Urothelium cell line (cell line): ENCODE results near the gene FOXN3.

Experiments used
- DNase-seq: peaks from one replicate; pipeline ENCODE4 v3.0.0; 2011; ENCODE audit warnings: low spot score, mixed read lengths
- FAIRE-seq: peaks from 2 replicates; lab custom pipeline; 2011; peaks lifted over from hg19 to GRCh38; lab: Jason Lieb, UNC

FOXN3 gene

DNA sequence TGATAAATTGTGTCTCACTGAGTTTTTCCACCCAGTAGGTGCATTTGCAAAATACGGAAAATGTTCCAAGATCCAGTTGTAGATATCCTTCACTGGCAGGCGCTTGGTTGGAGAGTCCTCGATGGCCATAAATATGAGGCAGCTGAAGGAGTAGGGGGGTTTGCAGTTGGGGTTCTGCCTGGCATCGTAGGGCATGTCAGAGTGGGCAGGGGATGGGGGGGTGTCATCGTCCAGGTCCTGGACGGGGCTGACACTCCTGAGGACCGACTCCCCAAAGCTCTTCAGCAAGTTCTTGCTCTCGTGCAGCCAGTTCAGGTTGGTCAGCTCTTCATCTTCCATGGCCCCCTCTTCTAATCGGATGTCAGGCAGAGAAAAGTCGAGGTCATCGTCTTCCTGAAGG lies 5.1 kb downstream of the FOXN3 start:
- no peak for FAIRE-seq
- no peak for DNase-seq

DNA sequence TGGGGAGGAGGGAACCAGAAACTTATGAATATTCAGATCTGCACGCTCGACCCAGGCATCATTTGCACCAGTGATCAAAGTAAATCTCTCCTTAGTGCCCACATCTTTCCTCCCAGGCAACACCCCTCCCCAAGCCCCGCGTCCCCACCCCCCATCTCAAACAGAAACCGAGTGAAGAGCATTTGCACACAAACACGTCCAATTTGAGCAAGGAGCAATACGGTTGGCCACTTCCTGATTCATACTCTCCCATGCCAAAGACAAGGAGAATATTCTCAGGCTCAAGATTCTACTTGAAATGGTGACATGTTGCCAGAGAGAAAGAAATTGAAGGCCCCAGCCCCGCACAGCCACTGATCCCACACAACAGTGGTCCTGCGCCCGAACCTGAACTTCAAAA lies 7.1 kb downstream of the FOXN3 start:
- no peak for DNase-seq
- FAIRE-seq, result no peak

DNA sequence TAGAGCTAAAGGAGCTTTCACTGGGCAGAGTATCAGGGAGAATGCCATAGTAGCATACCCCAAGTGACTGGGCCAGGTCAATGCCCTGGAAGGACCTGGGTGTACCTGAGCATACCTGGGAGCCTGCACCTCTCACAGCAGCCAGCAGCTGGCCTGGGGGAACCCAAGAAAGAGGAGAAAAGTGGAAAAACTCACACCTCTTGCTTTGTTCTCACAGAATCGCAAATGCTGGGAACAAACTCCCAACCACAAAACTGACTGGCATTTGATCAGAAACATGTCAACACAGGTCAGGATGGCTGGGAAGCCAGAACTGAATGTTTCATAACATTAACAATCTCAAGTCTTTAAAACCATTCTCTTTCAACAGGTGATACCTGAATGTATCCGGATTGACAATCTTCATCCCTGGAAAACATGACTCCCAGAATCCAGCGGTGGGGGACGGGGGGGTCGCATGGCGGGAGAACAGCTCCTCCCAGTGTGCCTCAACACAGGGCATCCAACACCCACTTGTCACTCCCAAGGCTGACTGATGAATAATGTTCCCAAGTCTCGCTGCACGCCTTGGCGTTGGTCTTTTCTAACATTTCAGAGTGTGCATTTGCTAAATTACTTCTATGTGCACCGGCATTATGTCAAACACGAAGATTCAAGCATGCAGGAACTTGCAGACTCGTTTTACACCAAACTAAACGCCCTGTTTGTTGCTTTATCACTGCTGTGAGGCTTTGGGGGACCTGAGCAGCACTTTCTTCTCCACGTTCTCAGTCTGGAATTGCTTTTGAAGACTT lies 7.9 kb downstream of the FOXN3 start:
- DNase-seq (no peak), FAIRE-seq (no peak)

DNA sequence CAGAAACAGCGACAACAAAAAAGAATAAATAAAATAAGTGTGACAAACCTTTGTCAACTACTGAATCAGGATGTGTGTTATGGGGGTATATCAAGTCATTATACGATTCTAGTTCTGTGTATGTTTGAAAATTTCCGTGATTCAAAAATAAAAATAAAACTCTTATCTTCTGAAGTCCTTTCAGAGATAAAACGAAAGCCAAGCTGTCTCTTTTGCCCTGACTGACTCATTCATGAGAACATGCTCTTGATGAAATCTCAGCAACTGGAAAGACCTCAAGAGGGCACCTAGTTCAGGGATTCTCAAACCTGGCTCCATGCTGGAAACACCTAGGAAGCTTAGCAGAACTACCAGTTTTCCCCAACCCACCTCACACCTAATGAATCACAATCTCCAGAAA lies 9.2 kb downstream of the FOXN3 start:
- FAIRE-seq (no peak), DNase-seq (no peak)

DNA sequence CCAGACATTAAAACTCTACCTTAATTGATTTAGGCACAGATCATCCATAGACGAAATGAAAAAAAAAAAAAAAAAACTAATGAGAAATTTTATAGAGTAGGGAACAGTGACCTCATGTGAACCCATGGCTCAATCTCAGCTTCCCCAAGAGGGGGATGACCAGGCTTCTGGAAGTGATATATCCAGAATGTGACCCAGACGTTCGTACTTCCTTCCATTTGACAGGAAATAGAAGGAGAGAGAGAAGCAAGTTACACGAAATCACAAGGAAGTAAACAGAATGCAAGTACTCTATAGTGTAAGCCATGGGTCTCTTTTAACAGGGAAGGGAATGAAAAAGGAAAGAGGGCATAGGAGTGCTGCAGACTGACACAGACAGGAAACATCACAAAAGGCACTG lies 10.1 kb downstream of the FOXN3 start:
- FAIRE-seq (no peak), DNase-seq (no peak)

DNA sequence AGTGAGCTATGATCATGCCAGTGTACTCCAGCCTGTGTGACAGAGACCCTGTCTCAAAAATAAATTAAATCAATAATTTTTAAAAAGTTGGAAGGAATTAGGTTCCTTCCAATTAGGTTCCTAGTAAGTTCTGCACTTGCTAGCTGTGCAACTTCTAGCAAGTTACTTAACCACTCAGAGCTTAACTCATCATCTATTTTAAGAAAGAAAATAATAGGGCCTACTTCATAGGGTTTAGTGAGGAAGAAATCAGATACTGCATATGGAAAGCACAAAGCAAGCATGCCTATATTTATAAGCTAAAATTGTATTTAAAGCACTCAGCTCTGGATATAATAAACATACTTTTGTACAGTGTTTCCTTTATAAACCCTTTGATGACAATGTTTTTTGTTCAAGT lies 10.7 kb downstream of the FOXN3 start:
- no peak for FAIRE-seq

DNA sequence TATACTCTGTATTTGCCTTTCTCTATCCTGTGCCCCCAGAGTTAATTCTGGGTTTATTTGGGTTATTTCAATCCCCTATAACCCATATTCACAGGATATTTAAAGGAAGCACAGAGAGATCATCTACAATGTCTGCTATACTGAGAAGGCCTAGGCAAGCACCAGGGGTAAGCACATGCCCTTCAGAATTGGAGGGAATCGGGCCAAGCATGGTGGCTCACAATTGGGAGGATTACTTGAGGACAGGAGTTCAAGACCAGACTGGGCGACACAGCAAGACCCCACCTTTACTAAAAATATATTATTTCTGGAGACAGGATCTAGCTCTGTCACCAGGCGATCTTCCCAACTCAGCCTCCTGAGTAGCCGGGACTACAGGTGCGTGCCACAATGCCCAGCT lies 11.3 kb downstream of the FOXN3 start:
- no peak for FAIRE-seq
- DNase-seq, result no peak

More for the DNA sequence above, 10.7 kb downstream of the FOXN3 start:
- no peak for DNase-seq

DNA sequence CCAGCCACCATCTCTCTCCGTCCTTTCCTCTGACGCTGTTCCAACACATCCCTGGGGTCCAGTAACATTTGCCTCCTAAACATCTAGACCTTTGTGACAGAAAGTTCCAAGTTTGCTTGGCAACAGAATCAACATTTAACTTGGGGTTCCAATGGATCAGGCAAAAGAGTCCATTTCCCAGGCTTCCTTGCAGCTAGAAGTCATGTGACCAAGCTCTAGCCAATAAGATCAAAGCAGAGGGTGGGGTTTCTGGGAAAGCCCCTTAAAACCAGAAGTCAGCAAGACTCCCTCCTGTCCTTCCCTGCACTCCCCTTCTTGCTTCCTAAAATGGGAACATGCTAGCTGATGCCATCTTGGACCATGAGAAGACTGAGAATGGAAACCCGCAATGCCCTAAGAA lies 14.7 kb downstream of the FOXN3 start:
- no peak for FAIRE-seq
- no peak for DNase-seq

DNA sequence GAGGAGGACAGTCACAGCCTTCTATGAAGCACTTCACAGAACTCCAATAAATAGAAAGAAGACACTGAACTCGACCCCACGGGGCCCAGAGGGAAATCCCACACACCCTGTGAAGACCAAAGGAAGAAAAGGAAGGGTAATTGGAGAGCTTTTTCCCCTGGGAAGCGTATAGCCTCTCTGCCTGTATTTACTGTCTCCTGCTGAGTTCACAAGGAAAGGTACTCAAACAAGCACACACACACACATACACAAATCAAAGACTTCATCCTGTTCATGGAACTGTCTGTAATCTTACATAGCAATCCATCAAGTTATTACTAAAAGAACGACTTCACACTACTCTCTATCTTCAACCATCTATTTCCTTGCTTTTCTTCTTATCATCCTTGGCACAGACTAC lies 15.3 kb downstream of the FOXN3 start:
- FAIRE-seq (no peak), DNase-seq (no peak)

DNA sequence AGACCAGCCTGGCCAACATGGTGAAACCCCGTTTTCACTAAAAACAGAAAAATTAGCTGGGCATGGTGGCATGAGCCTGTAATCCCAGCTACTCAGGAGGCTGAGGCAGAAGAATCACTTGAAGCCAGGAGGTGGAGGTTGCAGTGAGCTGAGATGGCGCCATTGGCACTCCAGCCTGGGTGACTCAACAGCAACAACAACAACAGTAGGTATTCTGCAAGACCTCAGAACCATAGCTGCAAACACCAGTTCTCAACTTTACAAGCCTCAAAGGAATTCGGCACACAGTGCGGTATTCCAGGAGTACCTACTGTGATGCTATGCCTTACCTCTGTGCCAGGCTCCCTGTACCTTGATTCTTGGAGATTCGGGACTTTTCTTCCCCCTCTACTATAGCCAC lies 15.8 kb downstream of the FOXN3 start:
- no peak for FAIRE-seq
- no peak for DNase-seq

DNA sequence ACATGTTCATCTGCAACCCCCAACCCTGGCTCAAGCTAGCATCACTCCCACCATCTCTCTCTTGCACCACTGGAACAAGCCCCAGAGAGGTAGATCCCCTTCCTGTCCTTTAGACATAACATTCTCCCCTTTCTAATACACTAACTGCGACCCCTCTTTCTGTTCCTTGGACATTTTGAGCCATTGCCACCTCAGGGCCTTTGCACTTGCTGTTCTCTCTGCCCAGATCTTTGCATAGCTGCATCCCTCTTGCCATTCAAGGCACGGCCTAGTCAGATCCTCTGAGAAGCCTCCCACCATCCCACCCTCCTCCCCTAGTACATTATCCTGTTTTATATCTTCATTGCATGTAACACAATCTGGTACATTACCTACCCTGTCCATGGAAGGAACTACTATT lies 16.5 kb downstream of the FOXN3 start:
- DNase-seq, result no peak
- no peak for FAIRE-seq

DNA sequence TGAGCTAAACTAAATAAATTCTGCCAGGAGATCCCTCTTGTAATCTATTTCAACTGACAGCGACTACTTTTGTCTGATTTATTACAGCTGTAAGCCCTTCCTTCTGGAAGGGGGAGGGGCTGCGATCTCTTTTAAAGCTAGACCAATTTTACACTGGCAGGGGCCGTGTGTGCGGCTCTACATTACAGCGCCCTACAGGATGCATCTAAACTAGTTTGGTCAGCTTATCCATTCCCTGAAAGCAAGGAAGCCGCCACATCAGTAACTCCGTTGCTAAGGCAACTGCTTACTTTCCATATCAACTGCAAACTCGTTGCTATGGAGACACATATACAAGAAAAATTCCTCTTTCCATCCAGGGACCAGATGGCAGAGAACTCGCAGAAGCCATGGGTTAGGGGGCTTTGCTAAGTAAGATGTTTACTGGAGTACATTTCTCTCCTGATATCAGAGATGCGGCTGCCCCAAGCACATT lies 17.4 kb downstream of the FOXN3 start:
- DNase-seq, result no peak
- FAIRE-seq, result no peak

DNA sequence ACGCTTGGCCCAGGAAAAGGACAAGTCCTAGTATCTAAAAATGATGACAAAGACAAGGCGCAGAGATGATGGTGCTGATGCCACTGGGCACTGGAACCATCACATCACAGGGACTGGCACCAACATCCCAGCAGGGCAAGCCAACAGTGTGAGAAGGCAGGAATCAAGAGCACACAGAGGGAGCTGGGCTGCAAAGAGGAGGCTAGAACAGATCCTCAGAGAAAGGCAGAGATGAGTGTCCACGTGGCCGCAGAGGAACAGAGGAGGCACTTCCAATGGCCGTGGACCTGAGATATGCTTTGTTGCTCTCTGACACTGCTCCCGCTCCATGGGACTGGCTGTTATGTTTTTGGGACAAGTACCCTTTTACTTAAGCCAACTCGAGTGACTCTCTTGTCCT lies 17.9 kb downstream of the FOXN3 start:
- no peak for DNase-seq
- FAIRE-seq, result no peak

DNA sequence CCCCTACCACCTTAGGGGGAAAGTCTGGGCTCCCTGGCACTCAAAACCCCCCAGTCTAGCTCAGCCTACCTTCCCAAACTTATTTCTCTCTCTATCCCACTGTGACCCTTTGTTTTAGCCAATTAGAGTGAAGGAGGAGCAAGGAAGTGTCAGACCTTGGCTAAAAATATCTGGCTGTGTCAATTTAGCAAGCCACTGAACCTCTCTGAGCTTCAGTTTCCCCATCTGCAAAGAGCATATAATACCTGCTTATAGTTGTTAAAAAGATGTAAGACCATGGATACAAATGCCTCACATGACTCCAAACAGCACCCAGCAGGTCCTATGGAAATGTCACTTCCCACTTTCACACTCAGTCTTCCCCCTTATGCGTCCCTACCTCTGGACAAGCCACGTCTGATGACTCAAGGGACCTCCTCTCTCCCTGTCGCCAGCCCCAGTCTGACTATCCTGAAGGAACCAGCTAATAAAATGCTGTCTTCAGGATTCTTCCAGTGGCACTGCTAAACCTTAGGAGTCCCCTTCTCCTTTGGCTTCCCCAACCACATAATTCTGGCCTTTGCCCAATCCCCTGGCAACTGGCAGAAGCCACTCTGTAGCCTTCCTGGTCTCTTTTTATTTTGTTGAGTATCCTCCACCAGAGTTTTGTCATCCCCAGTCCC lies 19.3 kb downstream of the FOXN3 start:
- FAIRE-seq (no peak), DNase-seq (no peak)

DNA sequence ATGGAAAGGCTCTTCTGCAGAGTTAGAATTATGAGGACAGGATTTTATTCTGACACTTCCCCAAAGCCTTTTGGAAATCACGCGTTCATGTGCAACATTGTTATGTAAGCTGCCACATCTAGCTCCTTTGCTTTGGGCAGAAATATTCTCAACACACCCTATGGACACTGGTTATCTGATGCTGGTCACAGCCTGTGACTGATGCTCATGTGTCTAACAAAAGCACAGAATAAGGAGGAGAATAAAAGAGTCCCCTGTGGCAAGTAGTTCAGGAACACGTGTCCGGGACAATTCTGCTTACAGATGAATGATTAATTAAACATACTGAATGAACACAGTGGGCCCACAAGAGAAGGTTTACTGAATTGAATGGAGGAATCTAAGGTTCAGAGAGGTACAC lies 22.1 kb downstream of the FOXN3 start:
- DNase-seq, result no peak
- FAIRE-seq, result no peak

DNA sequence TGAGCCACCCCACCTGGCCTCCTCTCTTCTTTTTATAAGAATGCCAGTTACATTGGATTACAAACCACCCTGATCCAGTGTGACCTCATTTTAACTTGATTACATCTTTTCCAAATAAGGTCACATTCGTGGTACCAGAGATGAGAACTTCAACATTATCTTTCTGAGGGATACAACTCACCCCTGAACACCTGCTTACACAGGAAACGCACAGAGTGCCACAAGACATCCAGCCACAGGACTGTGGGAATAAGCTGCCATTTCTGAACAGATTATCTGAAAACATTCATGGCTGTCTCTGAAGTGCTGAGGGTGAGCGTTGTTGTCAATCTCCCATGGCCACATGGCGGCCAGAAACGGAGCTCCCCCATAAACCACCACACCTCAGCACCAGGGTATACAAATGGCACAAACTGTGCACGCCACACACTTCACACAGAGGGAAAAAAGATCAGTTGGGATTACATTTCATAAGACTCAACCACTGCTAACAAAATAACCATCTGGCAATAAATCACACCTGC lies 23.7 kb downstream of the FOXN3 start:
- FAIRE-seq (no peak), DNase-seq (no peak)

DNA sequence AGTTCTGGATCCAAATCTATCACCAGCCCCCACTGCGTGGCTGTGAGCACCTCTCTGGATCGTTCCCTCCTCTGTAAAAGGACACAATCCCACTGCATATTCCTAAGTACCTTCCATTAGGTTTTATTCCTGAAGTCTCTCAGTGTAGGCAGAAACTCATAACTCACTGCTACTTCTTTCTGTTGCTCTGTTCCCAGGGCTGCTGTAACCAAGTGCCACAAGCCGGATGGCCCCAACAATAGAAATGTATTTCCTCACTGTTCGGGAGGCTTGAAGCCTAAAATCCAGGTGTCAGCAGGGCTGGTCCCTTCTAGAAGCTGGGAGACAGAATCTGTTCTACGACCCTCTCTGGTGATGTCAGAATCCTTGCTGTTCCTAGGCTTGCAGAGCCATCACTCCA lies 24.9 kb downstream of the FOXN3 start:
- DNase-seq (no peak), FAIRE-seq (no peak)

DNA sequence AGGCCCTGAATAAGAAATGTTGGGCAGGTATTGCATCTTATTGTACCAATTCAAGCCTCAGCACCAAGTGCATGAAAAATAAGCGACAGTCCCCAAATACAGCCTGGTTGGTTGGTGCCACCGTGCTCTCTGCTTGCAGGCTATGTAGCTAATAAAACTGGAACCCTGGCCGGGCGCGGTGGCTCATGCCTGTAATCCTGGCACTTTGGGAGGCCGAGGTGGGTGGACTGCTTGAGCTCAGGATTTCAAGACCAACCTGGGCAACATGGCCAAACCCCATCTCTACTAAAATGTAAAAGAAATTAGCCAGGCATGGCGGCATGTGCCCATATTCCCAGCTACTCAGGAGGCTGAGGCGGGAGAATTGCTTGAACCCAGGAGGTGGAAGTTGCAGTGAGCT lies 25.5 kb downstream of the FOXN3 start:
- FAIRE-seq (no peak), DNase-seq (no peak)

DNA sequence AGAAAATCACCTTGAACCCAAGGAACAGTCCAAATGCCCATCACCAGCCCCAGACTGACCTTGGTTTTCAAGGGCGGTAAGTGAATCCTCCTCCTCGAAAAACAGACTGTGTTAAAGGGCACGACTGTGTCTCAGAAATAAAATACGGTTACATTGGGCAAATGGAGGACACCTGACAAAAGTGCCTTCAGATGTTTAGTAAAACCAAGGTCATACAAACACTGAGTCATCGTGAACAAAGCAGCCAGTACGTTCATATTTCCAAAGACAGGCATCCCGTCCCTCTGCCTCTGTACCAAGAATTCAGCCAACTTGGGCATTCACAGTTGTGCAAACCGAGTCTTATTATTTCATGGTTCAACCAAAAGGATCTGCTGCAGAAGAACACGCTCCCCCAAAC lies 25.9 kb downstream of the FOXN3 start:
- FAIRE-seq (no peak), DNase-seq (no peak)

DNA sequence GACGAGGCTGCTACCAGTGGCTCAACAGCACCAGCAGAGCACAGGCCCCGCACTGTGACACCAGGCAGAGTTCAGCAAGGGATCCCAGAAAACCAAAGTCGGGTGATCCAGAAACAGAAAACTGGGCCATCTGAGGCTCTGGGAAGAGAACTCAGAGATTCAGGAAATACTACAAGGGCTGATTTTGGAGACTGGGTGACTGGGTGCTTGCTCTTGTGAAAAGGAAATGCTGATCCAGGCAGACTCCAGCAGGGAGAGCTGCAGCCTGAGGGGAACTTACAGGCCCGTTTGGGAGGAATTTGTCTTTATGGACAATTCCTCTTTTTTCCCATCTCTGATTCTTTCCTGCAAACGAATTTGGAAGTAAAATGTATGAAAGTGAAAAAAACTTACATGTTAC lies 28.2 kb downstream of the FOXN3 start:
- no peak for DNase-seq
- no peak for FAIRE-seq

DNA sequence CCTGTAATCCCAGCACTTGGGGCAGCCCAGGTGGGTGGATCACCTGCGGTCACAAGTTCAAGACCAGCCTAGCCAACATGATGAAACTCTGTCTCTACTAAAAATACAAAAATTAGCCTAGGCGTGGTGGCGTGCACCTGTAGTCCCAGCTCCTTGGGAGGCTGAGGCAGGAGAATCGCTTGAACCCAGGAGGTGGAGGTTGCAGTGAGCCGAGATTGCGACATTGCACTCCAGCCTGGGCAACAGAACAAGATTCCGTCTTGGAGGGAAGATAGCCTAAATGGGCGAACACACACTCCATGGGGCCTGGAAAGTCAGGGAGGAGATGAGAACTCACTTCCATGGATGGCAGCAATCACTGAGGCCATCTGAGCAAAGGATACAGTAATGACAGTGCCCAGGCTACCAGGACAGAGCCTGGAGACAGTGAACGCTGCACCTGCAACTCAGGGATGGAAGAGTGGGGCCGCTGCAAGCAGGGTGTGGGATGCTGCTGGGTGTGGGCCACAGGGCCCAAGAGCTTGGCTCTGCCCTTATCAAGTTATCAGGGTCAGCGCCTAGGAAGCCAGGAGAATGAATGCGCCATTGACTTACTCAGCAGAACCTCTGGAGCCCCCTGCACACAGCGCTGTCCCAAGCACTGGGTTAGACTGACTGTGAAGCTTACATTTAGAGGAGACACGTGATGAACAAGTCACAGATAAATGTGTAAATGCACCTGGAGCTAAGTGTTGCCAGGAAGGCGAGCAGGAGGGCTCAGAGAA lies 28.9 kb downstream of the FOXN3 start:
- FAIRE-seq, result no peak
- no peak for DNase-seq
